HCT116 (cell line): Measurements from ENCODE around the gene FRAS1. TPM values are rescaled to one million over a fixed set of nuclear protein-coding genes. Genes with fewer than 3 reads are reported as not detected.

ENCODE experiments used
- ATAC-seq: fragments of 200-7000 bp; cut with Tn5 transposase; 2 replicates; pipeline ENCODE4 v1.9.1; 2020; ENCODE audit warnings: mild to moderate bottlenecking, moderate library complexity
- BruUV-seq: library from RNA; stranded (reverse); fragments of 400-500 nt; replicated peaks from 2 replicates; lab custom pipeline; 2021; lab: Mats Ljungman, UMichigan
- CTCF ChIA-PET: fragments of 300-600 bp; sonication (Branson Sonifier 250); formaldehyde crosslinking; loops from one replicate; lab custom pipeline; 2021; ENCODE audit warnings: antibody characterized with exemption; lab: Charles Lee
- POLR2A ChIA-PET: fragments of 300-600, 350-600 bp; sonication (Branson Sonifier 250); formaldehyde crosslinking; loops from one replicate; lab custom pipeline; 2021; ENCODE audit warnings: antibody characterized with exemption; lab: Charles Lee
- RAD21 ChIA-PET, 2 experiments: fragments of 300-600 bp; sonication (Branson Sonifier 250); formaldehyde crosslinking; loops; one replicate each; lab custom pipeline; 2023; ENCODE audit warnings: low total read pairs in 2 of 2; ENCODE audit not compliant: uncharacterized antibody in 2 of 2, unreplicated experiment in 2 of 2, low non-redundant PET in 1 of 2; lab: Charles Lee
- DNase-seq: peaks from one replicate; pipeline ENCODE4 v3.0.0-alpha.2; 2010; ENCODE audit warnings: low read depth, low spot score
- H2AFZ ChIP-seq: fragments of 200-600 bp; shearing (Covaris generic), sonication (generic); 2 replicates; pipeline ENCODE4 v1.6.1; 2017; ENCODE audit warnings: low read depth, mixed run types, mixed read lengths, antibody characterized with exemption, low read length; ENCODE audit not compliant: poor library complexity, severe bottlenecking
- H3K27ac ChIP-seq: 2 replicates; pipeline ENCODE4 v1.5.1; 2012; ENCODE audit warnings: low read depth, low read length
- H3K27me3 ChIP-seq: fragments of 200-600 bp; sonication (generic); 2 replicates; pipeline ENCODE4 v1.6.1; 2016; ENCODE audit warnings: mixed run types, low read length, mixed read lengths; ENCODE audit not compliant: insufficient read depth
- H3K36me3 ChIP-seq, 2 experiments: fragments of 200-500 bp in 1 of 2; fragments of 200-600 bp in 1 of 2; sonication (Bioruptor generic) in 1 of 2; sonication (generic) in 1 of 2; 2 replicates each; pipeline versions ENCODE4 v1.5.1 to v1.6.1; 2014 to 2016; ENCODE audit warnings: low read length in 2 of 2, inconsistent platforms in 1 of 2, mixed read lengths in 1 of 2, mixed run types in 1 of 2; ENCODE audit not compliant: insufficient read depth in 2 of 2, control insufficient read depth in 1 of 2
- H3K4me1 ChIP-seq, 2 experiments: fragments of 200-600 bp in 1 of 2; sonication (generic) in 1 of 2; 2 replicates each; pipeline versions ENCODE4 v1.5.1 to v1.6.1; 2012 to 2017; ENCODE audit warnings: low read length in 2 of 2, inconsistent platforms in 1 of 2, mild to moderate bottlenecking in 1 of 2, mixed read lengths in 1 of 2, mixed run types in 1 of 2, moderate library complexity in 1 of 2; ENCODE audit not compliant: insufficient read depth in 2 of 2, control insufficient read depth in 1 of 2
- H3K4me2 ChIP-seq: fragments of 200-600 bp; sonication (generic); 2 replicates; pipeline ENCODE4 v1.6.1; 2017; ENCODE audit warnings: mixed run types, low read length, mixed read lengths
- H3K4me3 ChIP-seq, 2 experiments: fragments of 200-600 bp in 1 of 2; sonication (generic) in 1 of 2; replicated peaks in 1 of 2; 2 replicates each; pipeline ENCODE4 v1.5.1; 2011 to 2016; ENCODE audit warnings: low read length in 2 of 2, control low read depth in 1 of 2, low read depth in 1 of 2, mild to moderate bottlenecking in 1 of 2, mixed read lengths in 1 of 2, mixed run types in 1 of 2
- H3K79me2 ChIP-seq: fragments of 200-600 bp; sonication (generic); 2 replicates; pipeline ENCODE4 v1.6.1; 2017; ENCODE audit warnings: mild to moderate bottlenecking, mixed run types, low read length, moderate library complexity, mixed read lengths; ENCODE audit not compliant: insufficient read depth
- H3K9ac ChIP-seq: fragments of 200-600 bp; sonication (generic); 2 replicates; pipeline ENCODE4 v1.6.1; 2016; ENCODE audit warnings: low read length, mixed read lengths
- H3K9me2 ChIP-seq: fragments of 200-600 bp; sonication (generic), shearing (Covaris generic); 2 replicates; pipeline ENCODE4 v1.6.1; 2017; ENCODE audit warnings: mixed run types, mild to moderate bottlenecking, moderate library complexity; ENCODE audit not compliant: insufficient read depth
- H3K9me3 ChIP-seq, 2 experiments: fragments of 200-500 bp in 1 of 2; fragments of 200-600 bp in 1 of 2; sonication (Bioruptor generic) in 1 of 2; sonication (generic) in 1 of 2; 2 replicates each; pipeline ENCODE4 v1.6.1; 2014 to 2017; ENCODE audit warnings: low read length in 2 of 2, mixed read lengths in 2 of 2, inconsistent platforms in 1 of 2, low read depth in 1 of 2, mild to moderate bottlenecking in 1 of 2, mixed run types in 1 of 2, moderate library complexity in 1 of 2; ENCODE audit not compliant: control insufficient read depth in 1 of 2, insufficient read depth in 1 of 2
- H4K20me1 ChIP-seq: fragments of 200-600 bp; sonication (generic), shearing (Covaris generic); 2 replicates; pipeline ENCODE4 v1.6.1; 2017; ENCODE audit warnings: mixed run types, mild to moderate bottlenecking, moderate library complexity; ENCODE audit not compliant: insufficient read depth
- CBX3 ChIP-seq: IDR thresholded peaks from 2 replicates; pipeline ENCODE4 v1.6.1; 2012; ENCODE audit warnings: low read depth
- CEBPB ChIP-seq: IDR thresholded peaks from 2 replicates; pipeline ENCODE4 v1.6.1; 2012; ENCODE audit warnings: low read depth
- EGR1 ChIP-seq: IDR thresholded peaks from 2 replicates; pipeline ENCODE4 v1.6.1; 2012; ENCODE audit warnings: low read depth
- ELF1 ChIP-seq: IDR thresholded peaks from 2 replicates; pipeline ENCODE4 v1.6.1; 2012; ENCODE audit warnings: low read depth, borderline replicate concordance
- EZH2phosphoT487 ChIP-seq: fragments of 200-600 bp; IDR thresholded peaks from 2 replicates; pipeline ENCODE4 v1.6.1; 2018; ENCODE audit warnings: antibody characterized with exemption, borderline replicate concordance
- FOSL1 ChIP-seq: IDR thresholded peaks from 2 replicates; pipeline ENCODE4 v1.6.1; 2012; ENCODE audit warnings: low read depth
- SP1 ChIP-seq: IDR thresholded peaks from 2 replicates; pipeline ENCODE4 v1.6.1; 2012; ENCODE audit warnings: low read depth
- TCF7L2 ChIP-seq: IDR thresholded peaks from 2 replicates; pipeline ENCODE4 v1.7.0; 2011; ENCODE audit warnings: borderline replicate concordance, inconsistent platforms; ENCODE audit not compliant: insufficient read depth, insufficient read length; ENCODE audit errors: extremely low read depth
- YY1 ChIP-seq: IDR thresholded peaks from 2 replicates; pipeline ENCODE4 v1.6.1; 2011; ENCODE audit warnings: low read length, low read depth, moderate library complexity, mild to moderate bottlenecking; ENCODE audit not compliant: insufficient replicate concordance; ENCODE audit errors: extremely low read depth
- intact Hi-C: fragments of 100-400 bp; cut with micrococcal nuclease; formaldehyde crosslinking; loops from 2 replicates; pipeline ENCODE4 v1.10.0; 2022
- total RNA-seq: library from RNA; stranded (reverse); gene quantifications from one replicate; pipeline ENCODE4 v1.2.1, GENCODE V29; 2021; ENCODE audit not compliant: unreplicated experiment
- TF ChIP-seq, protein P1 (sequence below), 3 experiments: fragments of 200-600 bp in 1 of 3; sonication (generic) in 1 of 3; IDR thresholded peaks in 2 of 3; conservative IDR thresholded peaks in 1 of 3; 2 replicates each; pipeline ENCODE4 v1.5.1; 2012 to 2017; ENCODE audit warnings: low read depth in 2 of 3, low read length in 2 of 3, antibody characterized with exemption in 1 of 3, borderline replicate concordance in 1 of 3, control low read depth in 1 of 3, mild to moderate bottlenecking in 1 of 3, mixed read lengths in 1 of 3, mixed run types in 1 of 3, moderate library complexity in 1 of 3; ENCODE audit not compliant: insufficient read depth in 1 of 3

Gene FRAS1
- total RNA-seq, 1 experiment from 2014 or later: 33.5 TPM

DNA sequence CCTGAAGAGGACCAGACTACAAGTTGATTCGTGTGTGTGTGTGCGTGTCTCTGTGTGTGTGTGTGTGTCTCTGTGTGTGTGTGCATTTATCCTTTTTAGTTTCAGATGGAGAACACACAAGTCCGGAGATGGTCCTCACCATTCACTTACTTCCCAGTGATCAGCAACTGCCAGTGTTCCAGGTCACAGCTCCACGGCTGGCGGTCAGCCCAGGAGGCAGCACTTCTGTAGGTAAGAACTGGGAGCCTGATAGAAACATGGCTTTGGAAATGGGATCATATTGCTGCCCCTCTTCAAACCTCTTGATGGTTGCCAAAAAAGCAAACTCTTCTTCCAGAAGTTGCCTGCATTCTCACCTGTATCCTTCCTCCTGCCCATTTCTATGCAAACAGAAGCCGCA is 371.9 kb downstream of the FRAS1 start:
- intact Hi-C loops: no loop called here
- ATAC-seq (no peak), DNase-seq (no peak)
- no peak overlapping the region for H2AFZ ChIP-seq
- H3K4me3 ChIP-seq: no peak overlapping the region
- no TSS peak for BruUV-seq
- no peak overlapping the region for H3K4me2 ChIP-seq
- ChIA-PET POLR2A (no interaction called here), CTCF (no interaction called here), RAD21 (no interaction called here)
- no peaks in the 10 kb centered on the region for H3K27me3 ChIP-seq
- H3K36me3 ChIP-seq: no peaks in the 10 kb centered on the region
- no peak overlapping the region for H3K27ac ChIP-seq
- H3K9me3 ChIP-seq: no peaks in the 10 kb centered on the region
- no peaks in the 10 kb centered on the region for H3K79me2 ChIP-seq
- no peaks in the 10 kb centered on the region for H3K4me1 ChIP-seq
- H4K20me1 ChIP-seq: no peaks in the 10 kb centered on the region
- no peak overlapping the region for H3K9ac ChIP-seq
- TF ChIP-seq EZH2phosphoT487: no peak
- no peaks in the 10 kb centered on the region for H3K9me2 ChIP-seq

DNA sequence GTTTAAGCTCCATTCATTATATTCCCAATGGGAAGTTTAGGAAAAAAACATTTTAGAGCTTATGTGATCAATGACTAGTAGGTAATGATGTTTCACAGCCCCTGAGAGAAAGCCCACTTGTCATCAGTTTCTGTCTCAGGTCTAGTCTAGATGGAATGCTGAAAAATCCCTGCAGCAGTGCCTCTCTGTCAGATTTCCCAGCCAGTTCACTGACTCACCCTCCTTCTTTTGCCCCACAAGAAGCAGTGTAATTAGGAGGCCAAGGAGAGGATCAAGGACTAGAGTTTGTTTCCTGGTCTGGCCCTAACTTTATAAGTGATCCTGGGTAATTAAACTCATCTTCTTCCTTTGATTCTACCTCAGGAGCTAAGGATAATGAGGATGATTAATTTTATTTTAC is 375.8 kb downstream of the FRAS1 start:
- no peaks in the 10 kb centered on the region for H3K9me2 ChIP-seq
- no TSS peak for BruUV-seq
- no peaks in the 10 kb centered on the region for H3K79me2 ChIP-seq
- H3K4me2 ChIP-seq: no peak overlapping the region
- no peak for DNase-seq
- H3K27me3 ChIP-seq: no peaks in the 10 kb centered on the region
- ChIA-PET CTCF (no interaction called here), POLR2A (no interaction called here), RAD21 (no interaction called here)
- H3K4me3 ChIP-seq: no peak overlapping the region
- H4K20me1 ChIP-seq: no peaks in the 10 kb centered on the region
- no peaks in the 10 kb centered on the region for H3K36me3 ChIP-seq
- no peaks in the 10 kb centered on the region for H3K4me1 ChIP-seq
- TF ChIP-seq CBX3 (no peak), YY1 (no peak), CEBPB (no peak), ELF1 (no peak), EGR1 (no peak), SP1 (no peak), FOSL1 (no peak), TCF7L2 (no peak)
- TF ChIP-seq, protein P1, sequence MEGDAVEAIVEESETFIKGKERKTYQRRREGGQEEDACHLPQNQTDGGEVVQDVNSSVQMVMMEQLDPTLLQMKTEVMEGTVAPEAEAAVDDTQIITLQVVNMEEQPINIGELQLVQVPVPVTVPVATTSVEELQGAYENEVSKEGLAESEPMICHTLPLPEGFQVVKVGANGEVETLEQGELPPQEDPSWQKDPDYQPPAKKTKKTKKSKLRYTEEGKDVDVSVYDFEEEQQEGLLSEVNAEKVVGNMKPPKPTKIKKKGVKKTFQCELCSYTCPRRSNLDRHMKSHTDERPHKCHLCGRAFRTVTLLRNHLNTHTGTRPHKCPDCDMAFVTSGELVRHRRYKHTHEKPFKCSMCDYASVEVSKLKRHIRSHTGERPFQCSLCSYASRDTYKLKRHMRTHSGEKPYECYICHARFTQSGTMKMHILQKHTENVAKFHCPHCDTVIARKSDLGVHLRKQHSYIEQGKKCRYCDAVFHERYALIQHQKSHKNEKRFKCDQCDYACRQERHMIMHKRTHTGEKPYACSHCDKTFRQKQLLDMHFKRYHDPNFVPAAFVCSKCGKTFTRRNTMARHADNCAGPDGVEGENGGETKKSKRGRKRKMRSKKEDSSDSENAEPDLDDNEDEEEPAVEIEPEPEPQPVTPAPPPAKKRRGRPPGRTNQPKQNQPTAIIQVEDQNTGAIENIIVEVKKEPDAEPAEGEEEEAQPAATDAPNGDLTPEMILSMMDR (IDR thresholded peaks at IDR 0.05 in 2 of 3, conservative IDR thresholded peaks at IDR 0.05 in 1 of 3; ENCODE audit: borderline replicate concordance in 1 of 3, insufficient read depth in 1 of 3, low read depth in 2 of 3, low read length in 2 of 3): no peak
- no peak overlapping the region for H3K9ac ChIP-seq
- intact Hi-C loops: no loop called here
- no peak overlapping the region for H2AFZ ChIP-seq
- no peak overlapping the region for H3K27ac ChIP-seq
- H3K9me3 ChIP-seq: no peaks in the 10 kb centered on the region
- no peak for ATAC-seq
